GM18907 (cell line): ENCODE data around the gene AFF3.

ENCODE experiments used
- ATAC-seq: cut with Tn5 transposase; IDR thresholded peaks from one replicate; pipeline ENCODE4 v1.9.1; 2021; ENCODE audit warnings: mild to moderate bottlenecking, moderate library complexity; ENCODE audit not compliant: unreplicated experiment

AFF3 gene

DNA sequence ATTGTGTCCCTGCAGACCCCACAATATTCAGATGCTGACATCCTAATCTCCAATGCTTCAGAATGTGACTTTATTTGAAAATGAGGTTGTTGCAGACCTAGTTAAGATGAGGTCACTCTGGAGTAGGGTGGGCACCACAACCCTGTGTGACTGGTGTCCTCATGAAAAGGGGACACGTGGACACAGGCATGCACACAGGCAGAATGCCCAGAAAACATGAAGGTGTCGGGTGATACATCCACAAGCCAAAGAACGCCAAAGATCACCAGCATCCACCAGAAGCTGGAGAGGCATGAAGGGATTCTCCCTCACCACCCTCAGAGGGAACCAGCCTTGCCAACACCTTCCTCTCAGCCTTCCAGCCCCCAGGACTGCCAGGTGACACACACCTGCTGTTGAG, 69.3 kb downstream of the AFF3 start:
- no peak for ATAC-seq

DNA sequence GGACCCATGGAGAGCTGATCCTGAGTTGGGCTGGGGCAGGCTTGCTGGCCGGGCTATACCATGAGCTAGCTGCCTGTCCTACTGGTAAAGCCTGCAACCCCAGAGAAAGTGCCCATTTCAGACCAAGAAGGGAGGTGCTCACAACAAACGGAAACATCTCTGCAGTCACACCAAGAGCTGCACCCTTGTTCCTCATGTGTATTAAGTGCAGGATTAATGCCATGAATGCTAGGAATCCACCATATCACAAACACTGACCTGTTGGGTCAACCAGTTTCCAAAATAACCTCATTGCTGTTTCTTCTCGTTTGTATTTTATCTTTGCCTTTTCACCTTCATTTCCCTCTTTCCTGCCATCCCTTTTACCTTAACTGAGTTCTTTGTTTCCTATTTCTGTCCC, 69.9 kb downstream of the AFF3 start:
- ATAC-seq: no peak

DNA sequence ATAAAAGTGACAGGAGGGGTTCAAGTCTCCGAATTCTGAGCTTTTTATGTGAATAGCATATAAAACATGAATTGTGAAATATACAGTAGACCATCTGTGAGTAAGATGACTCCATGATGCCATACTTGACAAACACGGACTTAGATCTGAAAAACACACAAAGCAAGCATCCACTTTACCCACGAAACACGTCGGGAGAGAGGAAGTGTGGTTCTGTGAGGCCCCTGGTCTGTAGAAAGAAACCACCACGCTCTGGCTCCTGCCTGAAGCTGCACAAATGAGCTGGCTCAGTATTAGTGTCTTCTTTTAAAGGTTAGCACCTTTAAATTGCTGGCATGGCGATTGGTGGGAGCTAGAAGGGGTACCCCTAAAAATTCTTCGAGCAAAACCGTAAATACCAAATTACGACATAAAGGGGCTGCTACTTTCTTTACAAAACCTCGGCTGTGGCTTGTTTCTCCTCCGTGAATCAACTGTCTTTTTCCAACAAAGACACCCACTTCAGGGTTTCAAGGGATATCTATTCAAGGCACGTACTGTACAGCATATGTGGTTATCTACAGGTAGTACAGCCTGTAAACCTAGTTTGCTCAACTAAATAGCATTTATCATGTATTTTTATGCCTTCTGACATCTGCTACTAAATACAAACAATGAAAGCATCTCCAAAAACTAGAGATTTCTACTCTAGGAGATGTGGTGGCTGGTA, 70.9 kb downstream of the AFF3 start:
- ATAC-seq: no peak

DNA sequence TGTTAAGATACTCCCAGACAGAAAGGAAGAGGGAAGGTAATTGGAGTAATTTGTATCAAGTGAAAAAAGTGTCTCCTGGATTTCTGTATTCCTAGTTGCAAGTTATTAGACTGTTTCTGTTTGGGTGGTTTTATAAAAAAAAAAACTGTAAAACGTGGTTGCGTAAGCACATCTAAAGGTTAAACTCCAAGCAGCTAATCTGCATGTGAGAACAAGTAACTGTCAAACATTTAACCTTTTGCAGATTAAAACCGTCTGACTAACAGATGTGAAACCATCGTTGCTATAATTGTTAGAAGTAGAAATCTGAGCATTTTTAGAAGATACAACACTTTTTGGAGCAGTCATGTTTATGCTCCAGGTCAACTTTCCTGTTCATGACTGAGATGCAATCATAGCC, 72.3 kb downstream of the AFF3 start:
- no peak for ATAC-seq

DNA sequence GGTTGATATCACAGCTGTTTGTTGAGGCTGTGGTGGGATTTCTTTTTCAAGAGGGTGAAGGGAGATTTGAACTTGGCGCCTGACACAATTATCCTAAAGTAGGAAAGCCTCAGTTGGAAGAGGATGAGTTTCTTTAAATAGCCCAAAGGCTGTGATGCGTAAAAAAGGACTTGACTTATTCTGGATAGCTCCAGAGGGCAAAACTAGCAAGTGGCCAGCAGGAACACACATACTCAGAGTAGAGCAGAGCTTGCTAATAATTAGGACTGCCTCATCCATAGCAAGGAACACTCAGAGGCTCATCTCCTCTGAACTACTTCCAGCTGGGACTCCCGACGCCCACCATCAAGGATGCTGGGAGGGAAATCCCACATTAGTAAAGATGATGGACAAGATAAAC, 74.0 kb downstream of the AFF3 start:
- ATAC-seq: no peak

DNA sequence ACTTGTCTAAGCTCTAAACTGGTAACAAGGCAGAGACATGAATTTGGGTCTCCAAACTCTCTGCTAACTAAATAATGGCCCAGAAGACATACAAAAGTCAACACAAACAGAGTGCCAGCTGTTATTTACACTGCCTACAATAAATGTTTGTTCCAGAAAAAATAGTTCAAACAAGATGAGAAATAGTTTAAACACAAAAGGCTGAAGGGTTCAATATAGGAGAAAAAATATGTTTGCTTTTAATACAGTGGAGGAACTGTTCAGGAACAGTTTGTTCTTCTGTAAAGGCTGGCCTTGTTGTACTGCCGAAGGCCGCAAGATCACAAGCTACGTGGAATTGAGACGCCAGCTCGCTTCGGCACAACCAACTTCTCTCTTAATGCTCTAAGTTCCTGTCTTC, 74.6 kb downstream of the AFF3 start:
- no peak for ATAC-seq

DNA sequence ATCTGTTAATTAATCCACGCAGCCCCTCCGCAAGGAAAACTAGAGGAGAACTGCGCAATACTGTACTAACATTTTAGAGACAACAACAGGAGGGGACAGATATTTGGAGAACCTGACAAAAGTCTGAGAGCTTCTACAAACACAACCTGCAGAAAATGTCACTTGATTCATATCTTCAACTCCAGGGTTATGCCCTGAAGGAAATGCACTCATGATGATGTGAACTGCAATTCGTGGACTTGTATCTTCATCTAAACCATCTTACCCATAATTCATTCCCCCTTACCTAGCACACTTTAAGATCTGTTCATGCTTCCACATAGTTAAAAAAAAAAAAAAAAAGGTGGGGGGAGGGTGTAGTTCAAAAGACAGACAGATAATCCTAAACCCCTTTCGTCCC, 75.5 kb downstream of the AFF3 start:
- ATAC-seq: no peak

DNA sequence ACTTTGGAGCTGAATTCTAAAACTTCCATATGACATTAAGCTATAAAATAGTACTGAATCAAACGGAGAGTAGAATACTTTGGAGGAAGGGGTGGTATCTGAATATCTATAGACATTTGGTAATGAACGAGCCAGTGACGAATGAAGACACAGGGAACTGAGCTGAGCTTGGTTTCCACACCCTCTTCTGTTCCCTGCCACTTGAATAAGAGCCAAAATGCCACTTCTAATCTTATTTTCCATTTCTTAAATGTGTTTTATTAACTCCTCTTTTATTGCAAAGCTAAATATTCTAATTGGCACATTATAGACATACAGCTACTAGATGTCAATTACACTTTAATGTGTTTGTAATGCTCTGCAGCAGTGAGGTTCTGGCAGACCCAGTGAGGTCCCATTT, 76.1 kb downstream of the AFF3 start:
- ATAC-seq: no peak

DNA sequence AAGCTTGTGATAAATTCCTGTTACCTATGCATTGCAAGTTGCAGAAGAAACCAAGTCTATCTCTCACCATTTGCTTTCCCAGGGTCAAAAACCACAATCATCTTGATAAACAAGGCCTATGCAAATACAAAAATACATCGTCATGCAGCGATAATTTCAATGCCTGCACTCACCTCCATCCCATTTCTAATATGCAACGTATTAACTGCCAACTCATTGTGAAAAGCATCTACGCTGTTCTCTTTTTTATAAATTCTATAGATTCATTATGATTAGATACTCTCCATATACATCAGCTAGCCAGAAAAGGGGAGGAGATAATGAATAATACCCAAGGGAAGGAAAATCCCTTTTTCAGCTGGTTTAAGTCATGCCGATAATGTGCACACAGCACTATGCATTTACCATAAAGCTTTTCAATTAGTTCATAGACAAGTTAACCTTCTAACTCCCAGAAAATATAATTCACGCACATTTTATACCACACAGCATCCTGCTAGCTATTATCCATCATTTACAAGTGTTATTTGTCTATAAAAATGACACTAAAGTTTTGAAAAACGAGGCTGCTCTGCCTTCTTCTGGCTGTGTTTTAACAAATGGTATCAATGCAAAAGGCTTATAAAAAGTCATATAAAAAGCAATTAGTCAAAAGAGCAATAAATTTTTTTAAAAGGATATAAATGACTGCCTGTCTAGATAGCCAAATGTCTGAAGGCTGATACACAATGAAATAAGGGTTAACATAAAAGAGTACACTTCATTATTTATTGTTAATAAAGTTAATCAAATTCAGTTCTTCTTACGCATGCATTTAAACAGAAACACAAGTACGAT, 77.6 kb downstream of the AFF3 start:
- ATAC-seq: no peak

DNA sequence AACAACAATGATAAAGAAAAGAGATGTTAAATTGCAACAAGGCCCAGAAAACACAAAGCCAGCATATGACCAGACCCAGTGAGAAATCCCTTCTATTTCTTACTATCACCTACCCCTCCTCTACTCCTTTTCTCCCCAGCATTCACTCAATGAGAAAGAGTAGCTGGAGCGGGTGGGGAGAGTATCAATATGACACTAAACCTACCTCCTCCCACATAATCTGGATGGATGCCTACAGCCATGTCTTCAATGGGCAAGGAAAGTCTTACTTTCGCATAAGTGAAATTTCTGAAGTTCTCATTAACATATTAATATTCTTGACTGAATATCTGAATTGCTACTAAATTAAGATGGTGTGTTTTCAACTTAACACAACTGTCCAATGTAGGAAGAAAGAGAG, 78.2 kb downstream of the AFF3 start:
- no peak for ATAC-seq

DNA sequence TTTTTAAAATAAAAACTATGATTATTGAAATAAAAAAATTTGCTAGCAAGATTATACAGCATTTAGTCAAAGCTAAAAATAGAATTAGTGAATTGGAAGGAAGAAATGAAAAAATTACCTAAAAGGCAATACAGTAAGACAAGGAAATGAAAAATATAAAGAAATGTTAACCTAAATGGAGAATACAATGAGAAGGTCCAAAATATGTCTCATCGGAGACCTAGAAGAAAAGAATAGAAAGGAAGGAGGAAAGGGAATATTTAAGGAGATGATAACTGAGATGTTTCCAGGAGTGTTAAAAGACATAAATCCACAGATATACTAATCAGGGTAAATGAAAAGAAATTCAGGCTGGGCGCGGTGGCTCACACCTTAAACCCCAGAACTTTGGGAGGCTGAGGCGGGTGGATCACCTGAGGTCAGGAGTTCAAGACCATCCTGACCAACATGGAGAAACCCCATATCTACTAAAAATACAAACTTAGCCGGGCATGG, 78.9 kb downstream of the AFF3 start:
- ATAC-seq: no peak

DNA sequence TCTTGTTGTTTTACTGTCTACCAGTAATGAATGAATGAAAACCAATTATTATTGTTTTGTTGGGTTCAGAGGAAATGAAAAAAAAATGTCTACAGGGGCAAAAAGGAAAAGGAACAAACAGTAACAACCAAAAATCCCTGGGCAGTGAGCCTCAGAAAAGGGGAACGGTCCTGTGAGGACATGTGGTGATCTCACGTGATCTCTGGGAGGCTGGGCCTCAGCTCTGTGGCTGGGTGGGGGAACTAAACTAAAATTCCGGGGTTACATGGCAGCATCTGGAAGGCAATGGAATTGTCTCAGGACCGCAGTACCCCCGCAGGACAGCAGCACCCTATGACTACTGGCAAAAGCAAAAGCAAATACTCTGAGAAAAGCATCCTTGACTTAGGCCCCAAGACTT, 80.1 kb downstream of the AFF3 start:
- ATAC-seq: no peak

DNA sequence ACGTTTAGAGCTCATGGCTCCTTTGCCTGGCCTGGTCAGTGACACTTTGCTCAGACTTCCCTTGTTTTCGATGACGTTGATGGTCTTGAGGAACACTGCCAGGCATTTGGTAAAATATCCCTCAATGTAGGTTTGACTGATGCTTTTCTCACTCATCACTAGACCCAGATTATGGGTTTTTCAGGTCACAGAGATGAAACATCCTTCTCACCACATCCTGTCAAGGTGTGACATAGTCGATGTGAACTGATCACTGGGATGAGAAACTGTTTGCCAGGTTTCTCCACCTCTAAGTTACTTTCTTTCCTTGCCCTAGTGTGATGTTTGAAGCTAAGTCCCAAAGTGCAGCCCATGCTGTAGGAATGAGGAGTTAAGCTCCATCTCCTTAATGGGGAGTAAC, 81.5 kb downstream of the AFF3 start:
- ATAC-seq: no peak

DNA sequence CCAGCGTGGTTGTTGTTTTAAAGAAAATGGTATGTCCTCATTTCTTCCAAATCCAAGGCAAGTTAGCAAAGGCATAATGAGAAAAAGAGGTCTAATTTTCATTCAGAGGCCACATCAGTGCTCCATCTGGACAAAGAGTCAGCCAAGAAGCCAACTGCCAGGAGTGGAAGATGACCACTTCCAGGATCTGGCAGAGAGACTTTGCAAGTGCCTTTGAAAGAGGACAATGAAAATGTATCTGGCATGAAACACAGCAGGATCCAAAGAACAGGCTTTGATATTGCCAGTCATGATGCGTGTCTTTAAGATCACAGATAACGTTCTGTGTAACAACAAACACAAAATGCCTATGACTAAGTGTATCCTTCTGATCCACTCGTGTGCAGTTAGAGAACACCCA, 82.8 kb downstream of the AFF3 start:
- no peak for ATAC-seq

DNA sequence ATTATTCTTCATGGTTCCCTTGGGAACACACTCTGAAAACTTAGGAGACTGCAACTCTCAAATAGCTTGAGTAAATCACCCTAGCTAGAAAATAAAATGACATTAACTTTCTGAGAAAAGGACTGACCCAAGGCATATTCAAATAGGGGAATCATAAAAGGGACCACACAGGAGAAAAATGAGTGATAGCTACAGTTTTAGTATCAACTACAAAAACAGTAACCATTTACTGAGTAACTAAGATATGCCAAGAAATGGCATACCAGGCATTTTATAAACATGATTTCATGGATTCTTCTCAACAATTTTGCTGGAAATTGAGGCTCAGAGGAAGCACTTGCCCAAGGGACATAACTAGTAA, 84.5 kb downstream of the AFF3 start:
- ATAC-seq: no peak

DNA sequence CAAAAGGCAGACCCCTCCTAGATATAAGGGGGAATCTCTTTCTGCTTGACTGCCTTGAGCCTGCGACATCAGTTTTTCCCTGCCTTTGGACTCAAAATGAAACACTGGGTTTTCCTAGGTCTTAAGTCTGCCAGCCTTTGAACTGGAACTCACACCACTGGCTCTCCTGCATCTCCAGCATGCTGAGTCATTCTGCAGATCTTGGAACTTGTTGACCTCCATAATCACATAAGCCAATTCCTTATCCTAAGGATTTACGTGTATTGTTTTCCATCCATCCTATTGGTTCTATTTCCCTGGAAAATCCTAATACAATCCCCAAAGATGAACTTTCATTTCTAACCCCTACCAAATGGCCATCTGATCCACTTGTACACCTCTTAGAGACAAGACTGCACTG, 88.0 kb downstream of the AFF3 start:
- no peak for ATAC-seq

DNA sequence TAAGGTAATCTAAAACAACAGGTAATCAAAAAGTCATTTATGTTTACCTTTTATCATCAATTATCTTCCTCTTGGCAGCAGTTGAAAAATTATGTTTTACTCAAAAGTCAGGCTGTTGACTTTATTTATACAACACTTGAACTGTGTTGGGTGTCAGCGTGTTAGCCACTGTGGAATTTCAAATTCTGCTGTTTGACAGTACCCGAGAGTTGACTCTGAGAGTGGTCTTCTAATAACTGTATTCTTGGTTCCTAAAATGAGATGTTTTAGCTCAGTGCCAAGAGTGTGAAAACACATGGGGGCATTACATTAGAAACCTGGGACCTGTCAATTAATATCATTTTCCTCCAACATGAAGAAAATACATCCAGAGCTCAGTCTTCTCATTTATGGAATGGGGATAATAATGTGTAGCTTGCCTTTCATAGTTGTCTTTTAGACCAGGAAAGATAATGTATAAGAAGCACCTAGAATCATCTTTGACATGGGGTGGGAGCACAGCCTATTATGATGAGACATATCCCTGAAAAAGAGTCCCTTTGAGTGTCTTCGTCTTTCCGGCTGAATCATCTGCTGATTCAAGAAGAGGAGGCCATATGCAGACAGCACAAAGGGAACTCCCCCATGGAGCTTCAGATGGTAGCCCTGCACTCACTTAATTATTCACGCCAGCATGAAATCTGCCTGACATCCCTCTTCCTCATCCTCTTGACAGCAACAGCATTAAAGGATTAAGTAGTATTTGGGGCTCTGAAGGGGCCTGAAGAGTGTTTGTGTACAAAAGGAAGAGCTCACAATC, 89.1 kb downstream of the AFF3 start:
- ATAC-seq: no peak

DNA sequence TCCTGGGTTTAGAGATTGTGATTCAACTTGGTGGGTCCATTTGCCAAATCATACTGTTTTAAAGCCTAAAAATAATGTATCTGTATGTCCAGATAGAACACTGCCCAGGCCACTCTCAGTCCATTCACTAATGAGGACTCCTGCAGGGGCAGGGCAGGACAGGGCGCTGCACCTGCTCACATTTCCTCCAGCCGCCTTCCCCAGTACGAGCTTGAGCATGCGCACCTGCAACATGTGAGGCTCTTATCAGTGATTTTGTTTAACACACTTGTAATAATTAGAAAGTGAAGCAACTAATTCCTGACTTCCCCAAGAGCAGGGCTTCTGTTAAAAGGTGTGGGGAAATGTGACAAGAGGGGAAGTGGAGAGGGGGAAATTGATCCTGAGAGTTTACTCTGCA, 89.7 kb downstream of the AFF3 start:
- ATAC-seq: no peak

DNA sequence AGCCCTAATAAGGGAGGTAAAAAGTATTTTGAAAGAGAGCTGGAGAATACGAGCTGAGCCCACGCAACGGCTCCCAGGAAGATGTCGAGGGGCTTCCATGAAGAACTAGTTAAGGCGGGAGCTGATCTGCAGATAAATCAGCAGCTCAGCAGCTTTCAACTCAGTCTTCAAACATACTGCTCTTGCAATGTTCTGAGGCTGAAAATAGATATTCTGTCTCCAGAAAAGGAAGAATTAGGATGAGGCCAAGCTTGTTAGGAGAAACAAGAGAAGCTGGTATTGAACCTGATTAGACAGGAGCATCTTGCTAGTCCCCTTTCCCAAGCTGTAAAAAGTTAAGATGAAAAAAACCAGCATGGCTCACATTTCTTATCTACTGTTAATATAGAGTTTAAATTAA, 91.1 kb downstream of the AFF3 start:
- no peak for ATAC-seq

DNA sequence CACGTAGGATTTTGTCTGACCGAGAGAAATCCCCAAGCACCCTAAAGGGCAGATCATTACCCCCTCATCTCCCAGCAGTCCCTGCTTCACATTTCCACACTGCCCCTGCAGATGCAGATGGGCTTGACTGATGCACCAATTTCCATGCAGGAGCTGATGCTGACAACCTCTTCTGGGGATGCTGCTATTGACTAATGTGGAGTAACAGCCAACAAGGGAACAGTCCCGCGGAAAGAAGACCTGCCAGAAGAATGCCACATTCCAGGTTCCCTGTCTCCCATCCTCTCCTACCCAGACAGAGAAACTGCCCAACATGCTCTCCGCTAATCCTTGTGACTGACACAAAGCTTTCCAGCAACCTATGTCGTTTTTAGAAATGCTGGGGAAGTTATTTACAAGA, 91.7 kb downstream of the AFF3 start:
- ATAC-seq: no peak
